ENCODE results near the gene PTPRD. TPM values are rescaled to one million over a fixed set of nuclear protein-coding genes. Genes with fewer than 3 reads are reported as not detected.

The PTPRD gene
- total RNA-seq, 1 experiment from 2014 or later, result 70.1 TPM

- TF ChIP-seq, protein P1, sequence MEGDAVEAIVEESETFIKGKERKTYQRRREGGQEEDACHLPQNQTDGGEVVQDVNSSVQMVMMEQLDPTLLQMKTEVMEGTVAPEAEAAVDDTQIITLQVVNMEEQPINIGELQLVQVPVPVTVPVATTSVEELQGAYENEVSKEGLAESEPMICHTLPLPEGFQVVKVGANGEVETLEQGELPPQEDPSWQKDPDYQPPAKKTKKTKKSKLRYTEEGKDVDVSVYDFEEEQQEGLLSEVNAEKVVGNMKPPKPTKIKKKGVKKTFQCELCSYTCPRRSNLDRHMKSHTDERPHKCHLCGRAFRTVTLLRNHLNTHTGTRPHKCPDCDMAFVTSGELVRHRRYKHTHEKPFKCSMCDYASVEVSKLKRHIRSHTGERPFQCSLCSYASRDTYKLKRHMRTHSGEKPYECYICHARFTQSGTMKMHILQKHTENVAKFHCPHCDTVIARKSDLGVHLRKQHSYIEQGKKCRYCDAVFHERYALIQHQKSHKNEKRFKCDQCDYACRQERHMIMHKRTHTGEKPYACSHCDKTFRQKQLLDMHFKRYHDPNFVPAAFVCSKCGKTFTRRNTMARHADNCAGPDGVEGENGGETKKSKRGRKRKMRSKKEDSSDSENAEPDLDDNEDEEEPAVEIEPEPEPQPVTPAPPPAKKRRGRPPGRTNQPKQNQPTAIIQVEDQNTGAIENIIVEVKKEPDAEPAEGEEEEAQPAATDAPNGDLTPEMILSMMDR (IDR thresholded peaks at IDR 0.05; ENCODE audit: insufficient read depth in 1 of 2, low read depth in 1 of 2, low read length in 1 of 2, severe bottlenecking in 1 of 2, unreplicated experiment in 1 of 2), result no peak
- Histone ChIP-seq H3K27me3 (replicated peaks; ENCODE audit: control insufficient read depth, insufficient read depth, low read length) (no peaks in the 10 kb centered on the region), H3K4me3 (ENCODE audit: low read depth, low read length) (no peak overlapping the region), H3K4me1 (no peaks in the 10 kb centered on the region), H3K36me3 (ENCODE audit: control insufficient read depth, insufficient read depth, low read length) (no peaks in the 10 kb centered on the region), H3K9me3 (no peaks in the 10 kb centered on the region)
- Mint-ChIP-seq H3K4me3 (ENCODE audit: unreplicated experiment) (no peak overlapping the region), H3K9me3 (ENCODE audit: unreplicated experiment) (no peaks in the 10 kb centered on the region), H3K27ac (ENCODE audit: unreplicated experiment) (no peak overlapping the region), H3K27me3 (ENCODE audit: insufficient read depth, unreplicated experiment) (no peaks in the 10 kb centered on the region), H3K4me1 (ENCODE audit: low read depth, unreplicated experiment) (no peaks in the 10 kb centered on the region), H3K36me3 (ENCODE audit: insufficient read depth, unreplicated experiment) (no peaks in the 10 kb centered on the region)
- no peak for DNase-seq
- no TSS peak for BruUV-seq (replicated peaks)
- POLR2A ChIA-PET, result no interaction called here
- intact Hi-C loops (cut with micrococcal nuclease; ENCODE audit: unreplicated experiment), result no loop called here
- CTCF ChIA-PET, result no interaction called here
These were observed 357.0 kb downstream of the PTPRD start for GRCh38 chr9:10255758-10256157.

- TF ChIP-seq, protein P1 (IDR thresholded peaks at IDR 0.05; ENCODE audit: insufficient read depth in 1 of 2, low read depth in 1 of 2, low read length in 1 of 2, severe bottlenecking in 1 of 2, unreplicated experiment in 1 of 2), result no peak
- no peak for DNase-seq
- no TSS peak for BruUV-seq (replicated peaks)
- Histone ChIP-seq H3K4me1 (no peaks in the 10 kb centered on the region), H3K27me3 (replicated peaks; ENCODE audit: control insufficient read depth, insufficient read depth, low read length) (no peaks in the 10 kb centered on the region), H3K36me3 (ENCODE audit: control insufficient read depth, insufficient read depth, low read length) (no peaks in the 10 kb centered on the region), H3K4me3 (ENCODE audit: low read depth, low read length) (no peak overlapping the region), H3K9me3 (no peaks in the 10 kb centered on the region)
- no peaks in the 10 kb centered on the region for H3K36me3 Mint-ChIP-seq (ENCODE audit: insufficient read depth, unreplicated experiment)
- no peaks in the 10 kb centered on the region for H3K9me3 Mint-ChIP-seq (ENCODE audit: unreplicated experiment)
- POLR2A ChIA-PET, result no interaction called here
- H3K27me3 Mint-ChIP-seq (ENCODE audit: insufficient read depth, unreplicated experiment), result no peaks in the 10 kb centered on the region
- no peak overlapping the region for H3K27ac Mint-ChIP-seq (ENCODE audit: unreplicated experiment)
- CTCF ChIA-PET, result no interaction called here
- H3K4me3 Mint-ChIP-seq (ENCODE audit: unreplicated experiment), result no peak overlapping the region
- no peaks in the 10 kb centered on the region for H3K4me1 Mint-ChIP-seq (ENCODE audit: low read depth, unreplicated experiment)
- intact Hi-C loops (cut with micrococcal nuclease; ENCODE audit: unreplicated experiment), result no loop called here
These were observed 358.5 kb downstream of the PTPRD start for GRCh38 chr9:10254338-10254737.

DNA sequence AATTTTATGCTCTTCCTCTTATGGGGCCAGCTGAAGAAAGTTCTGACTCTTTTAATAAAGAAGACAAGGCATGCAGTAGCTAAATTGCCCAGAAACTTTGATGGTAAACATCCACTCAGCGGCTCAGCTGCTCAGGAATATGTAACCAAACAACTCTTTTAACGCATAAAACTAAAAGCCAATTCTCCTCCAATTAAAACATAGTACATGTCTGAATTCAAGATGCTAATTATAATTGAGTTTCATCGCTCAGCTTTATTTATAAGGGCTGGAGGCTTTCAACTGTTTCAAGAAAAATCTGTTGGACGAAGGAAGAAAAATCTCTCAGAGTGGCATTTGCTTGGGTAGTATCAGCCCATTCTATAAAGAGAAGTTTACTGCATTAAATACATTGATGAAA lies 359.5 kb downstream of the PTPRD start:
- H3K4me3 Mint-ChIP-seq (ENCODE audit: unreplicated experiment), result no peak overlapping the region
- intact Hi-C loops (cut with micrococcal nuclease; ENCODE audit: unreplicated experiment), result no loop called here
- Histone ChIP-seq H3K36me3 (ENCODE audit: control insufficient read depth, insufficient read depth, low read length) (no peaks in the 10 kb centered on the region), H3K27me3 (replicated peaks; ENCODE audit: control insufficient read depth, insufficient read depth, low read length) (no peaks in the 10 kb centered on the region), H3K9me3 (no peaks in the 10 kb centered on the region), H3K4me1 (no peaks in the 10 kb centered on the region), H3K4me3 (ENCODE audit: low read depth, low read length) (no peak overlapping the region)
- TF ChIP-seq, protein P1 (IDR thresholded peaks at IDR 0.05; ENCODE audit: insufficient read depth in 1 of 2, low read depth in 1 of 2, low read length in 1 of 2, severe bottlenecking in 1 of 2, unreplicated experiment in 1 of 2), result no peak
- no peaks in the 10 kb centered on the region for H3K36me3 Mint-ChIP-seq (ENCODE audit: insufficient read depth, unreplicated experiment)
- no peaks in the 10 kb centered on the region for H3K4me1 Mint-ChIP-seq (ENCODE audit: low read depth, unreplicated experiment)
- no peaks in the 10 kb centered on the region for H3K9me3 Mint-ChIP-seq (ENCODE audit: unreplicated experiment)
- no peak for DNase-seq
- ChIA-PET CTCF (no interaction called here), POLR2A (no interaction called here)
- no TSS peak for BruUV-seq (replicated peaks)
- H3K27me3 Mint-ChIP-seq (ENCODE audit: insufficient read depth, unreplicated experiment), result no peaks in the 10 kb centered on the region
- no peak overlapping the region for H3K27ac Mint-ChIP-seq (ENCODE audit: unreplicated experiment)
